HepG2 (cell line): ENCODE measurements around the gene PAN2. TPM values are rescaled to one million over a fixed set of nuclear protein-coding genes. Genes with fewer than 3 reads are reported as not detected.

Experiments
- ARID4A ChIP-seq: sonication (generic); formaldehyde crosslinking; IDR thresholded peaks from 2 replicates; pipeline ENCODE4 v1.5.0; 2020; ENCODE audit warnings: mild to moderate bottlenecking, missing genetic modification reagents, borderline replicate concordance
- CEBPG ChIP-seq: IDR thresholded peaks from 2 replicates; pipeline ENCODE4 v1.6.1; 2016
- CENPBD1 ChIP-seq: sonication (generic); formaldehyde crosslinking; IDR thresholded peaks from 2 replicates; pipeline ENCODE4 v1.8.0; 2022; ENCODE audit warnings: missing genetic modification reagents, low read depth, mild to moderate bottlenecking, borderline replicate concordance
- DNMT3B ChIP-seq: conservative IDR thresholded peaks from 2 replicates; pipeline ENCODE4 v1.6.1; 2016; ENCODE audit warnings: missing biosample characterization, control low read depth
- NRL ChIP-seq: sonication (generic); formaldehyde crosslinking; IDR thresholded peaks from 2 replicates; pipeline ENCODE4 v1.5.0; 2020; ENCODE audit warnings: missing genetic modification reagents, mild to moderate bottlenecking, moderate library complexity, borderline replicate concordance
- PCBP1 ChIP-seq: fragments of 200-400 bp; formaldehyde crosslinking; IDR thresholded peaks from 2 replicates; pipeline ENCODE4 v1.6.1; 2017; ENCODE audit warnings: mild to moderate bottlenecking, low read depth, low read length, borderline replicate concordance
- RFX1 ChIP-seq: fragments of 450-650 bp; IDR thresholded peaks from 2 replicates; pipeline ENCODE4 v1.6.1; 2017
- SALL2 ChIP-seq: sonication (generic); formaldehyde crosslinking; IDR thresholded peaks from 2 replicates; pipeline ENCODE4 v1.8.1; 2023; ENCODE audit warnings: mild to moderate bottlenecking, missing genetic modification reagents, inconsistent platforms
- SAP130 ChIP-seq: IDR thresholded peaks from 2 replicates; pipeline ENCODE4 v1.6.1; 2016; ENCODE audit warnings: low read depth
- SETDB1 ChIP-seq: sonication (generic); formaldehyde crosslinking; IDR thresholded peaks from 2 replicates; pipeline ENCODE4 v1.5.1; 2020; ENCODE audit warnings: missing genetic modification reagents, mild to moderate bottlenecking, borderline replicate concordance
- SOX13 ChIP-seq, 3 experiments: fragments of 450-650 bp in 1 of 3; sonication (generic) in 1 of 3; formaldehyde crosslinking in 1 of 3; IDR thresholded peaks in 2 of 3; conservative IDR thresholded peaks in 1 of 3; 2 replicates each; pipeline versions ENCODE4 v1.5.0 to v1.6.1; 2016 to 2020; ENCODE audit warnings: antibody characterized with exemption in 1 of 3, mild to moderate bottlenecking in 1 of 3, missing compliant biosample characterization in 1 of 3, missing genetic modification reagents in 1 of 3, moderate library complexity in 1 of 3
- ZKSCAN8 ChIP-seq: IDR thresholded peaks from 2 replicates; pipeline ENCODE4 v1.6.1; 2016; ENCODE audit warnings: borderline replicate concordance, missing genetic modification reagents, missing compliant biosample characterization
- ZNF205 ChIP-seq: IDR thresholded peaks from 2 replicates; pipeline ENCODE4 v1.6.1; 2018; ENCODE audit warnings: missing biosample characterization, missing genetic modification reagents
- ZNF263 ChIP-seq: sonication (generic); formaldehyde crosslinking; IDR thresholded peaks from 2 replicates; pipeline ENCODE4 v1.4.0; 2020; ENCODE audit warnings: missing genetic modification reagents
- ZNF367 ChIP-seq: sonication (generic); formaldehyde crosslinking; IDR thresholded peaks from 2 replicates; pipeline ENCODE4 v1.4.0; 2020; ENCODE audit warnings: missing genetic modification reagents, borderline replicate concordance
- ZNF430 ChIP-seq: sonication (generic); formaldehyde crosslinking; IDR thresholded peaks from 2 replicates; pipeline ENCODE4 v1.9.0; 2021; ENCODE audit warnings: mild to moderate bottlenecking, missing genetic modification reagents
- ZNF44 ChIP-seq: sonication (generic); formaldehyde crosslinking; IDR thresholded peaks from 2 replicates; pipeline ENCODE4 v1.5.1; 2020; ENCODE audit warnings: mild to moderate bottlenecking, missing genetic modification reagents
- ZNF503 ChIP-seq: sonication (generic); formaldehyde crosslinking; IDR thresholded peaks from 2 replicates; pipeline ENCODE4 v1.4.0; 2020; ENCODE audit warnings: missing genetic modification reagents
- ZNF605 ChIP-seq: sonication (generic); formaldehyde crosslinking; IDR thresholded peaks from 2 replicates; pipeline ENCODE4 v1.8.0; 2022; ENCODE audit warnings: mild to moderate bottlenecking, missing genetic modification reagents
- ZNF614 ChIP-seq: IDR thresholded peaks from 2 replicates; pipeline ENCODE4 v1.6.1; 2018; ENCODE audit warnings: missing biosample characterization, missing genetic modification reagents, inconsistent platforms, borderline replicate concordance
- polyA plus RNA-seq, 8 experiments: library from polyadenylated mRNA; depleted of rRNA in 3 of 8; stranded (reverse) in 7 of 8; unstranded in 1 of 8; fragments of >200 nt; fragmentation: Illumina TruSeq in 4 of 8; extraction: Trizol in 4 of 8; gene quantifications; 2 replicates each; pipeline versions ENCODE4 v1.2.1 to v1.2.3, GENCODE V29; 2011 to 2016; ENCODE audit warnings: low read depth in 4 of 8, missing spikeins in 1 of 8, mixed read lengths in 1 of 8; ENCODE audit not compliant: insufficient read depth in 1 of 8
- total RNA-seq, 5 experiments: library from RNA; depleted of rRNA; stranded (reverse); fragments of >200 nt; fragmentation: Illumina TruSeq; extraction: Trizol; gene quantifications; 2 replicates each; pipeline ENCODE4 v1.2.3, GENCODE V29; 2016; ENCODE audit warnings: low read depth in 1 of 5

PAN2 gene
- total and polyA plus RNA-seq, 2 of the 13 experiments (the other 11 are each of a cell fraction or from before 2014, with no cell fraction given) = 27.2 to 61.1 TPM

GRCh38 chr12:56359851-56360767 is 26.3 kb upstream of the PAN2 start, which contains the start of gene STAT2 (continued):
- TF ChIP-seq ZNF367 (CRISPR knock-in tag) (no peak), RFX1 (no peak), NRL (peak; percentile 17; the same call in 1 of the 2 replicates), PCBP1 (no peak), ZKSCAN8 (CRISPR knock-in tag) (no peak), ZNF263 (CRISPR knock-in tag) (no peak), ZNF605 (peak; percentile 61; the same call in 1 of the 2 replicates), ZNF430 (peak; percentile 91), ZNF503 (CRISPR knock-in tag) (no peak), ZNF44 (CRISPR knock-in tag) (no peak), ARID4A (CRISPR knock-in tag) (peak; percentile 83; the same call in 1 of the 2 replicates), SOX13 (IDR thresholded peaks at IDR 0.05) (no peak), SOX13 (CRISPR knock-in tag; conservative IDR thresholded peaks at IDR 0.05 in 1 of 2, IDR thresholded peaks at IDR 0.05 in 1 of 2) (no peak), ZNF205 (CRISPR knock-in tag) (no peak), SETDB1 (CRISPR knock-in tag) (no peak), DNMT3B (CRISPR knock-in tag) (0 out of 2 replicates have a peak, but pooled peaks have one; percentile 85), SALL2 (CRISPR knock-in tag) (no peak; the same call in 1 of the 2 replicates), CENPBD1 (CRISPR knock-in tag) (no peak), ZNF614 (CRISPR knock-in tag) (peak; percentile 44; the same call in 1 of the 2 replicates), SAP130 (CRISPR knock-in tag) (peak; percentile 94), CEBPG (CRISPR knock-in tag) (0 out of 2 replicates have a peak, but pooled peaks have one; percentile 17)
